SKM-1 (cell line): ENCODE measurements around the gene MKNK2.
"Not testable (repeated sequence)": the region's sequence is repeated elsewhere in the genome, so short reads cannot be mapped to it uniquely, and the experiment has no call there.

Source experiments
- DNase-seq: peaks from one replicate; lab custom pipeline; 2025; ENCODE audit not compliant: unreplicated experiment; lab: John Stamatoyannopoulos, UW

Gene MKNK2

GRCh38 chr19:2044709-2045500 is 6.1 kb downstream of the MKNK2 start:
- no peak for DNase-seq

GRCh38 chr19:2043961-2044708 is 6.9 kb downstream of the MKNK2 start:
- no peak for DNase-seq

GRCh38 chr19:2043251-2043641 is 7.8 kb downstream of the MKNK2 start:
- no peak for DNase-seq

GRCh38 chr19:2042485-2043250 is 8.4 kb downstream of the MKNK2 start:
- no peak for DNase-seq

- no peak for DNase-seq
These were observed 9.2 kb downstream of the MKNK2 start for GRCh38 chr19:2041683-2042484.

- DNase-seq, result no peak
These were observed 9.7 kb downstream of the MKNK2 start for GRCh38 chr19:2041433-2041682.

- no peak for DNase-seq
These were observed 10.2 kb downstream of the MKNK2 start for GRCh38 chr19:2040647-2041432.

- no peak for DNase-seq
These were observed 10.9 kb downstream of the MKNK2 start for GRCh38 chr19:2039959-2040646.

- DNase-seq, result no peak
These were observed 11.7 kb downstream of the MKNK2 start for GRCh38 chr19:2039089-2039958.

- no peak for DNase-seq
These were observed 12.6 kb downstream of the MKNK2 start for GRCh38 chr19:2038284-2039088.

- no peak for DNase-seq
These were observed 13.3 kb downstream of the MKNK2 start for GRCh38 chr19:2037651-2038255.

GRCh38 chr19:2036424-2036823 is 14.6 kb downstream of the MKNK2 start:
- no peak for DNase-seq

- DNase-seq, result no peak
These were observed 15.5 kb downstream of the MKNK2 start for GRCh38 chr19:2035590-2035991.

GRCh38 chr19:2034729-2035589 is 16.1 kb downstream of the MKNK2 start:
- DNase-seq, result no peak

- DNase-seq, result not testable (repeated sequence)
These were observed 16.8 kb downstream of the MKNK2 start for GRCh38 chr19:2034253-2034652.

GRCh38 chr19:2033825-2034159 is 17.3 kb downstream of the MKNK2 start:
- no peak for DNase-seq
